ENCODE measurements around the gene TRIM37.
"Not testable (repeated sequence)": the region's sequence is repeated elsewhere in the genome, so short reads cannot be mapped to it uniquely, and the experiment has no call there.

The TRIM37 gene

DNA sequence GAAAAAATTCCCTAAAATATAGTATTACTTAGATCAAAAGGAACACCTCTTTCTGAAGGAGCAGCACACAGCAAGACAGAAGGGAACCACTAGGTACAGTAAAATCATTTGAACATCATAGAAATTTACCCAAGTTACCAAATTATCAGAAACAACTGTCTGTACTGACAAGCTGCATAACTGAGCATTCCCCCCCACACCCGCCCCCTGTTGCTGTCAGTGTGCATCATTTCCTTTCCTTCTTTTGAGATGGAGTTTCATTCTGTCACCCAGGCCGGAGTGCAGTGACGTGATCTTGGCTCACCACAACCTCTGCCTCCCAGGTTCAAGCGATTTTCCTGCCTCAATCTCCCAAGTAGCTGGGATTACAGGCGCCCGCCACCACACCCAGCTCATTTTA lies 120.7 kb downstream of the TRIM37 start:
- DNase-seq = no peak

DNA sequence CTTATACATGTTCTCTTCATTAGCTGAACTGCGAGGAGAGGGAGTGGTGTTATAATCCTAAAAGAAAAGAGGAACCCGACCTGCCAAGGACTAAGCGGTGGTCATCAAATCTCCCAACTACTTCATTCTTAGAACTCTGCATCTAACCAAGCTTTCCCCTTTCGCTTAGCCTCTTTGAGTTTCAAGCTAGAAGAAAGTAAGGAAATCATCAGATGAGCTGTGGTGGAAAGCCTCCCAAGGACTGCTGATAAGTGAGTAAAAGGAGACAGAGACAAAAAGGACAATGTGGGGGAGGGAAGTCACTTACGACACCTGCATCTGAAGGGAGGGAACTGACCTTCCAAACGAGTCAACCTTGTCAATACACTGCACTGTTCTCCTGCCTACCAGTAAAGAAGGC lies 121.3 kb downstream of the TRIM37 start:
- DNase-seq = no peak

DNA sequence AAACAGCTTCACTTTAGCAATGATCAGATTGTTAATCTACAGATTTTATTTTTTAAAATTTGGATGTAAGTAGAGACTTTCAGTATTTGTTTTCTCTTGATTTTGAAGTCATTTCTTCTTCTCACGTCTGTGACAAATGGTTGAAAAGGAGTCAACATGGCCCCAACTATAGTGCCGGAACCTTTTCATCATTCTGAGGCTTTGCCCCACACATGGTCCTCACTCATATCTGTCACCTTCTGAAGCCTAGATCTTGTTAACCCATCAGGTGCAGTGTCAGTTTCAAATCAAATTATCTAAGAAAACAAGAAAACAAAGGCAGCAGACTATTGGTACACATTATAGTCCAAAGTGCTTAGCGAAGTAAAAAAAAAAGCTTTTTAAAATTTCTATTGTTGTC lies 124.1 kb downstream of the TRIM37 start:
- no peak for DNase-seq

- no peak for DNase-seq
Observed at GRCh38 chr17:58980706-58981481, 125.8 kb downstream of the TRIM37 start.

GRCh38 chr17:58976541-58976940 lies 130.1 kb downstream of the TRIM37 start:
- DNase-seq = no peak

DNA sequence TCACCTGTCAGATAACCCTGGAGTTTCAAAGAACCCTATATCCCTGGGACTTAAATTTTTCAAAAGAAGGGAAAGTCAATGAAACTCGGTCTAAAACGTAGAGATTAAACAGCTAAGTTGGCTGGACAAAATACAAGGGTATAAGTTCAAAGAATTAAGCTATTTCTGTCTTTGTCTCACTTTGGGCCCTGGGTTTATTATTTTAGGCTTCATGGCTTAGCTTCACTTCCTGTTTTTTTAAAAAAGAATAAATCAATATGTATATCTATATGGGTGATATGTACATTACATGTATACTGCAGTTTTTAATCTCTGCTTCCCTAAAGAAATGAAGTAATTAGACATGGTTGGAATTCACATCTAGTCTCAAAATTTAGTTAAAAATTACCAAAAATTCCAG lies 132.3 kb downstream of the TRIM37 start:
- no peak for DNase-seq

- DNase-seq = no peak
Observed at GRCh38 chr17:58970609-58971450, 135.8 kb downstream of the TRIM37 start.

DNA sequence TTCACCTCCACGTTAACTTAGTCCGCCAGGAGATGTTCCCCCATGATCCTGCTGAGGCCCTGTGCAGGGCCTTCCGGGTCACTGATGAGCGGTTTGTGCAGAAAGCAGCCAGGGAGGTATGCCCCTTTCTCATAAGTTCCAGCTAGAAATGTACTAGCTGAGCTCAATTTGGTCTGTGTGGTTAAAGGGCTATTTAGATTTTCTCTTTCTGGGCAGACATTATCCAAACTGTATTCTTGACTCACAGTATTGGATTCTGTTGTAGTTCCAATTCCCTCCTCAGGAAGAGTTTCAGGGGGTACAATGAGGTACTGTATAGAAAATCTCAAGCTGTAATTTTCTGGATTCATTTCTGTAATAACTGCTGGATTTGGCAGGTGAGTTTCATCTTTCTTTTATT lies 137.1 kb downstream of the TRIM37 start:
- no peak for DNase-seq

GRCh38 chr17:58969156-58969555 lies 137.5 kb downstream of the TRIM37 start:
- no peak for DNase-seq

GRCh38 chr17:58968426-58969061 lies 138.1 kb downstream of the TRIM37 start:
- no peak for DNase-seq

DNA sequence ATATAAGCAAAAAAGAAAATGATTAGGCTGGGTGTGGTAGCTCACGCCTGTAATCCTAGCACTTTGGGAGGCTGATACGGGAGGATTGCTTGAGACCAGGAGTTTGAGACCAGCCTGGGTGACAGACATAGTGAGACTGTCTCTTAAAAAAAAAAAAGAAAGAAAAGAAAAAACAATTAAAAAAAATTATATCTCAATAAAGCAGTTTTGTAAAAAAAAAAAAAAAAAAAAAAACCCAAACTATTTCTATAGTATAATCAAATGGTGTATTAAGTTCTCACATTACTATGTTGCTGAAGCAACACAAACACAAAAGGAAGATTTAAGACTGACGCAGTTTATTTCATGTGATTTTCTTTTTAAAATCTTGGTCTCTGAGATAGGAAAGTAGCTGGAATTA lies 140.5 kb downstream of the TRIM37 start:
- no peak for DNase-seq

DNA sequence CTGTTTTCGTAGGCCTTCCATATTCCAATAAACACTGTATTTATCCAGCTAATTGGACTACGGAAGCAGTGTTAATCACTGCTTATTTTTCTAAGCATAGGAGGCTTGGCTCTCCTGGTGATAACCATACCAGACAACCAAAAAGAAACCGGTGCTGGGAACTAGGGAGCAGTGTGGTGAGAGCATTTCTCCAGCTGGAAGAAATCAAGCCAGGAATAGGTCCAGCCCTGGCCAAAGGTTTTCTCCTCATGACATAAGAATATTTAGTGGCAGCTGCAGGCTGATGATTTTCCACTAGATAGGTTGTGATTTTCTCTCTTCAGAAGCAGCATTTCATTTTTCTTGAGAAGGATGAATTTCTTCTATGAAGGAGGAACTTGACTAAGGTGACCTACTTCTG lies 141.5 kb downstream of the TRIM37 start:
- DNase-seq = no peak

- DNase-seq = no peak
Observed at GRCh38 chr17:58960068-58960467, 146.6 kb downstream of the TRIM37 start.

DNA sequence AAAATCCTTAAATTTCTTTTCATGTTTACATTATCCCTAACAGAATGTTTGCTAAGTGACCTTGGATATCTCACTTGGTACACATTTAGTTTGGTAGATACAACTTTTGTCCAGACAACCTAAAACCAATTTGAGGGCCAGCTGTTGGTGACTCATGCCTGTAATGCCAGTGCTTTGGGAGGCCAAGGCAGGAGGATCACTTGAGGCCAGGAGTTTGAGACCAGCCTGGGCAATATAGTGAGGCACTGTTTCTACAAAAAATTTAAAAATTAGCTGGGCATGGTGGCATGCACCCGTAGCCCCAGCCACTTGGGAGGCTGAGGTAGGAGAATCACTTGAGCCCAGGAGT lies 149.0 kb downstream of the TRIM37 start:
- DNase-seq = not testable (repeated sequence)

GRCh38 chr17:58956997-58957724 lies 149.5 kb downstream of the TRIM37 start:
- no peak for DNase-seq

GRCh38 chr17:58954358-58954757 lies 152.3 kb downstream of the TRIM37 start:
- not testable (repeated sequence) for DNase-seq

GRCh38 chr17:58947824-58948223 lies 158.9 kb downstream of the TRIM37 start:
- DNase-seq = no peak

GRCh38 chr17:58947411-58947810 lies 159.3 kb downstream of the TRIM37 start:
- DNase-seq = no peak

DNA sequence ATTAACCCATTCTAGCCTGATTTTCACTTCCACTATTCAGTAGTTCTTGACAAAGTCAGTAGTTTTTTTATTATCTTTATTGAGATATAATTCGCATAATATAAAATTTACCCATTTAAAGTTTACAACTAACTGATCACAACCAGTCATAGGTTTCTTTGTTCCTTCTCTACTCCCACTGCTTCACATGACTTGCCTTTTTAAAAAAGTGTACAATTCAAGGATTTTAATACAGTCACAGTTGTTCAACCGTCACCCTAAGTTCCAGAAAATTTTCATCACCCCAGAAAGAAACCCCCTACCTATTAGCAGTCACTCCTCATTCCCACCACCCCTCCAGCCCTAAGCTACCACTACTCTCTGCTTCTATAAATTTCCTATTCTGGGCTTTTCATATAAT lies 162.5 kb downstream of the TRIM37 start:
- DNase-seq = no peak

GRCh38 chr17:58936295-58936694 lies 170.4 kb downstream of the TRIM37 start:
- DNase-seq = no peak

DNA sequence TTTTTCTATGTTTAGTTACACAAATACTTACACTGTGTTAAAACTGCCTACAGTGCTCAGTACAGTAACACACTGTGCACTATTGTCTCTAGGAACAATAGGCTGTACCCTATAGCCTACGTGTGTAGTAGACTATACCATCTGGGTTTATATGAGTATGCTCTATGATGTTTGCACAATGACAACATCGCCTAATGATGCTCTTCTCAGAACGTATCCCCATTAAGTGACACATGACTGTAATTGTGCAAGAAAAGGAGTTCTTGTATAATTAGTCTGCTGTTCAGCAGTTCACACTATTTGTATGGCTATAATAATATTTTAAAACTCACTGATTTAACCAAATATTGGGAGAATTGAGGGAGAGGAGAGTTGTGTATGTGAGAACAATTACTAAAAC lies 173.7 kb downstream of the TRIM37 start:
- DNase-seq = no peak
